HepG2 (cell line): ENCODE results near the gene PROS1. TPM values are rescaled to one million over a fixed set of nuclear protein-coding genes. Genes with fewer than 3 reads are reported as not detected.

Experiments
- ATAC-seq: fragments of 200-7000 bp; cut with Tn5 transposase; 3 replicates; pipeline ENCODE4 v1.9.1; 2020; ENCODE audit warnings: mild to moderate bottlenecking, moderate library complexity
- BruUV-seq: library from RNA; stranded (reverse); fragments of 400-500 nt; replicated peaks from 2 replicates; lab custom pipeline; 2021; lab: Mats Ljungman, UMichigan
- CTCF ChIA-PET: fragments of 300-600 bp; formaldehyde crosslinking; extraction: SDS; loops from one replicate; lab custom pipeline; 2021; ENCODE audit warnings: low total read pairs, inconsistent platforms, low intra/inter-chr PET ratio; lab: Yijun Ruan, JAX
- POLR2A ChIA-PET: fragments of 350-600 bp; sonication (Branson Sonifier 250); formaldehyde crosslinking; loops from one replicate; lab custom pipeline; 2020; ENCODE audit warnings: antibody characterized with exemption, inconsistent platforms; lab: Yijun Ruan, JAX
- DNase-seq: peaks from one replicate; pipeline ENCODE4 v3.0.0-alpha.2; 2015; ENCODE audit warnings: low spot score
- FAIRE-seq: peaks from 3 replicates; lab custom pipeline; 2011; peaks lifted over from hg19 to GRCh38; lab: Jason Lieb, UNC
- H2AFZ ChIP-seq: one replicate; pipeline ENCODE4 v1.6.1; 2011; ENCODE audit warnings: low read length, inconsistent platforms
- H3K27ac ChIP-seq: fragments of 300-600 bp; 3 replicates; pipeline ENCODE4 v1.8.0; 2011; ENCODE audit warnings: mixed run types, mild to moderate bottlenecking, mixed read lengths, low read length, inconsistent platforms; ENCODE audit not compliant: insufficient read depth; ENCODE audit errors: extremely low read length
- H3K27me3 ChIP-seq, 2 experiments: fragments of 200-600 bp in 1 of 2; 2 replicates in 1 of 2; 3 replicates in 1 of 2; pipeline versions ENCODE4 v1.6.0 to v1.8.0; 2011; ENCODE audit warnings: low read length in 2 of 2, mild to moderate bottlenecking in 2 of 2, moderate library complexity in 2 of 2, inconsistent platforms in 1 of 2; ENCODE audit not compliant: insufficient read depth in 2 of 2, control insufficient read depth in 1 of 2
- H3K36me3 ChIP-seq, 2 experiments: fragments of 200-600 bp in 1 of 2; replicated peaks in 1 of 2; 2 replicates in 1 of 2; 3 replicates in 1 of 2; pipeline versions ENCODE4 v1.5.1 to v1.8.0; 2011; ENCODE audit warnings: low read length in 2 of 2, inconsistent platforms in 1 of 2; ENCODE audit not compliant: insufficient read depth in 2 of 2, control insufficient read depth in 1 of 2
- H3K4me1 ChIP-seq: 2 replicates; pipeline ENCODE4 v1.5.1; 2012; ENCODE audit warnings: low read length, inconsistent platforms; ENCODE audit not compliant: insufficient read depth
- H3K4me2 ChIP-seq: 2 replicates; pipeline ENCODE4 v1.6.0; 2011; ENCODE audit warnings: low read depth, low read length, inconsistent platforms
- H3K4me3 ChIP-seq, 3 experiments: fragments of 200-600 bp in 1 of 3; sonication (generic), shearing (Covaris generic) in 1 of 3; replicated peaks in 1 of 3; 2 replicates each; pipeline ENCODE4 v1.5.1; 2011 to 2016; ENCODE audit warnings: low read length in 3 of 3, inconsistent platforms in 2 of 3, low read depth in 2 of 3, mild to moderate bottlenecking in 2 of 3, control low read depth in 1 of 3, mixed read lengths in 1 of 3; ENCODE audit not compliant: insufficient read depth in 1 of 3
- H3K79me2 ChIP-seq: one replicate; pipeline ENCODE4 v1.6.1; 2011; ENCODE audit warnings: low read length, inconsistent platforms; ENCODE audit not compliant: insufficient read depth
- H3K9ac ChIP-seq: 2 replicates; pipeline ENCODE4 v1.6.0; 2011; ENCODE audit warnings: mild to moderate bottlenecking, low read depth, low read length, inconsistent platforms; ENCODE audit not compliant: insufficient read depth
- H3K9me3 ChIP-seq: 2 replicates; pipeline ENCODE4 v1.5.1; 2012; ENCODE audit warnings: mild to moderate bottlenecking, low read length
- H4K20me1 ChIP-seq: 2 replicates; pipeline ENCODE4 v1.6.0; 2011; ENCODE audit warnings: inconsistent platforms, mild to moderate bottlenecking, low read length, moderate library complexity; ENCODE audit not compliant: insufficient read depth
- FOSL2 ChIP-seq: sonication (generic); formaldehyde crosslinking; IDR thresholded peaks from 2 replicates; pipeline ENCODE4 v1.4.0; 2020; ENCODE audit warnings: missing genetic modification reagents
- FOXA3 ChIP-seq: IDR thresholded peaks from 2 replicates; pipeline ENCODE4 v1.6.1; 2016; ENCODE audit warnings: missing genetic modification reagents, missing compliant biosample characterization
- KAT7 ChIP-seq: IDR thresholded peaks from 2 replicates; pipeline ENCODE4 v1.6.1; 2018; ENCODE audit warnings: borderline replicate concordance, missing compliant biosample characterization
- KDM2A ChIP-seq: sonication (generic); formaldehyde crosslinking; IDR thresholded peaks from 2 replicates; pipeline ENCODE4 v1.4.0; 2020; ENCODE audit warnings: low read depth, missing genetic modification reagents, borderline replicate concordance
- NFKBIZ ChIP-seq: IDR thresholded peaks from 2 replicates; pipeline ENCODE4 v1.6.1; 2018; ENCODE audit warnings: missing genetic modification reagents, missing compliant biosample characterization
- PHF20 ChIP-seq: sonication (generic); formaldehyde crosslinking; IDR thresholded peaks from 2 replicates; pipeline ENCODE4 v1.5.0; 2020; ENCODE audit warnings: mild to moderate bottlenecking, missing genetic modification reagents
- RARG ChIP-seq: sonication (generic); formaldehyde crosslinking; IDR thresholded peaks from 2 replicates; pipeline ENCODE4 v1.4.0; 2020; ENCODE audit warnings: low read depth, mild to moderate bottlenecking, missing genetic modification reagents
- RBAK ChIP-seq: sonication (generic); formaldehyde crosslinking; IDR thresholded peaks from 2 replicates; pipeline ENCODE4 v1.5.1; 2020; ENCODE audit warnings: mild to moderate bottlenecking, missing genetic modification reagents
- RFX1 ChIP-seq: fragments of 450-650 bp; IDR thresholded peaks from 2 replicates; pipeline ENCODE4 v1.6.1; 2017
- TARDBP ChIP-seq: sonication (generic); formaldehyde crosslinking; IDR thresholded peaks from 2 replicates; pipeline ENCODE4 v1.8.0; 2022; ENCODE audit warnings: mild to moderate bottlenecking, missing genetic modification reagents
- THRA ChIP-seq: sonication (generic); formaldehyde crosslinking; IDR thresholded peaks from 2 replicates; pipeline ENCODE4 v1.4.0; 2020; ENCODE audit warnings: missing genetic modification reagents, borderline replicate concordance
- XRCC5 ChIP-seq: fragments of 200-400 bp; formaldehyde crosslinking; optimal IDR thresholded peaks from 2 replicates; pipeline ENCODE3; 2017; ENCODE audit warnings: mild to moderate bottlenecking, low read length
- ZFP1 ChIP-seq: IDR thresholded peaks from 2 replicates; pipeline ENCODE4 v1.6.1; 2016
- ZNF101 ChIP-seq: sonication (generic); formaldehyde crosslinking; IDR thresholded peaks from 2 replicates; pipeline ENCODE4 v1.4.0; 2020; ENCODE audit warnings: mild to moderate bottlenecking, low read depth, missing genetic modification reagents, borderline replicate concordance
- ZNF362 ChIP-seq: sonication (generic); formaldehyde crosslinking; IDR thresholded peaks from 2 replicates; pipeline ENCODE4 v1.4.0; 2020; ENCODE audit warnings: missing genetic modification reagents, mild to moderate bottlenecking, borderline replicate concordance
- ZNF766 ChIP-seq: sonication (generic); formaldehyde crosslinking; IDR thresholded peaks from 2 replicates; pipeline ENCODE4 v1.5.0; 2020; ENCODE audit warnings: missing genetic modification reagents, borderline replicate concordance
- ZSCAN21 ChIP-seq: sonication (generic); formaldehyde crosslinking; IDR thresholded peaks from 2 replicates; pipeline ENCODE4 v1.8.0; 2022; ENCODE audit warnings: mild to moderate bottlenecking, missing genetic modification reagents, moderate library complexity, borderline replicate concordance
- WGBS: methylation state at CpG from one replicate; pipeline ENCODE4 v1.1.6; 2017; ENCODE audit warnings: low lambda C conversion rate; 5-methylcytosine and 5-hydroxymethylcytosine counted together
- in situ Hi-C: cut with HindIII; loops from 2 replicates; pipeline ENCODE4 v1.10.0; 2017; ENCODE audit warnings: low pct_unique_long_range_greater_than_20kb; ENCODE audit not compliant: extremely low pct_ligation_motif_present
- intact Hi-C: fragments of 100-400 bp; cut with micrococcal nuclease; formaldehyde crosslinking; loops from one replicate; pipeline ENCODE4 v1.10.0; 2022; ENCODE audit not compliant: unreplicated experiment
- polyA plus RNA-seq, 8 experiments: library from polyadenylated mRNA; depleted of rRNA in 3 of 8; stranded (reverse) in 7 of 8; unstranded in 1 of 8; fragments of >200 nt; fragmentation: Illumina TruSeq in 4 of 8; extraction: Trizol in 4 of 8; gene quantifications; 2 replicates each; pipeline versions ENCODE4 v1.2.1 to v1.2.3, GENCODE V29; 2011 to 2016; ENCODE audit warnings: low read depth in 4 of 8, missing spikeins in 1 of 8, mixed read lengths in 1 of 8; ENCODE audit not compliant: insufficient read depth in 1 of 8
- total RNA-seq, 5 experiments: library from RNA; depleted of rRNA; stranded (reverse); fragments of >200 nt; fragmentation: Illumina TruSeq; extraction: Trizol; gene quantifications; 2 replicates each; pipeline ENCODE4 v1.2.3, GENCODE V29; 2016; ENCODE audit warnings: low read depth in 1 of 5
- TF ChIP-seq, protein P1 (sequence below): sonication (generic); formaldehyde crosslinking; conservative IDR thresholded peaks from 2 replicates; pipeline ENCODE4 v1.4.0; 2020; ENCODE audit warnings: mild to moderate bottlenecking, missing genetic modification reagents, moderate library complexity
- TF ChIP-seq, protein P2 (sequence below): sonication (generic); formaldehyde crosslinking; conservative IDR thresholded peaks from 2 replicates; pipeline ENCODE4 v1.8.0; 2022; ENCODE audit warnings: mild to moderate bottlenecking, moderate library complexity, missing genetic modification reagents

PROS1 gene
- total and polyA plus RNA-seq, 2 of the 13 experiments (the other 11 are each of a cell fraction or from before 2014, with no cell fraction given) = 63.8 to 76.8 TPM

- FAIRE-seq = no peak
- TF ChIP-seq, protein P1, sequence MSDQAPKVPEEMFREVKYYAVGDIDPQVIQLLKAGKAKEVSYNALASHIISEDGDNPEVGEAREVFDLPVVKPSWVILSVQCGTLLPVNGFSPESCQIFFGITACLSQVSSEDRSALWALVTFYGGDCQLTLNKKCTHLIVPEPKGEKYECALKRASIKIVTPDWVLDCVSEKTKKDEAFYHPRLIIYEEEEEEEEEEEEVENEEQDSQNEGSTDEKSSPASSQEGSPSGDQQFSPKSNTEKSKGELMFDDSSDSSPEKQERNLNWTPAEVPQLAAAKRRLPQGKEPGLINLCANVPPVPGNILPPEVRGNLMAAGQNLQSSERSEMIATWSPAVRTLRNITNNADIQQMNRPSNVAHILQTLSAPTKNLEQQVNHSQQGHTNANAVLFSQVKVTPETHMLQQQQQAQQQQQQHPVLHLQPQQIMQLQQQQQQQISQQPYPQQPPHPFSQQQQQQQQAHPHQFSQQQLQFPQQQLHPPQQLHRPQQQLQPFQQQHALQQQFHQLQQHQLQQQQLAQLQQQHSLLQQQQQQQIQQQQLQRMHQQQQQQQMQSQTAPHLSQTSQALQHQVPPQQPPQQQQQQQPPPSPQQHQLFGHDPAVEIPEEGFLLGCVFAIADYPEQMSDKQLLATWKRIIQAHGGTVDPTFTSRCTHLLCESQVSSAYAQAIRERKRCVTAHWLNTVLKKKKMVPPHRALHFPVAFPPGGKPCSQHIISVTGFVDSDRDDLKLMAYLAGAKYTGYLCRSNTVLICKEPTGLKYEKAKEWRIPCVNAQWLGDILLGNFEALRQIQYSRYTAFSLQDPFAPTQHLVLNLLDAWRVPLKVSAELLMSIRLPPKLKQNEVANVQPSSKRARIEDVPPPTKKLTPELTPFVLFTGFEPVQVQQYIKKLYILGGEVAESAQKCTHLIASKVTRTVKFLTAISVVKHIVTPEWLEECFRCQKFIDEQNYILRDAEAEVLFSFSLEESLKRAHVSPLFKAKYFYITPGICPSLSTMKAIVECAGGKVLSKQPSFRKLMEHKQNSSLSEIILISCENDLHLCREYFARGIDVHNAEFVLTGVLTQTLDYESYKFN (CRISPR knock-in tag) = no peak
- TF ChIP-seq NFKBIZ (CRISPR knock-in tag) = no peak
- TF ChIP-seq, protein P2, sequence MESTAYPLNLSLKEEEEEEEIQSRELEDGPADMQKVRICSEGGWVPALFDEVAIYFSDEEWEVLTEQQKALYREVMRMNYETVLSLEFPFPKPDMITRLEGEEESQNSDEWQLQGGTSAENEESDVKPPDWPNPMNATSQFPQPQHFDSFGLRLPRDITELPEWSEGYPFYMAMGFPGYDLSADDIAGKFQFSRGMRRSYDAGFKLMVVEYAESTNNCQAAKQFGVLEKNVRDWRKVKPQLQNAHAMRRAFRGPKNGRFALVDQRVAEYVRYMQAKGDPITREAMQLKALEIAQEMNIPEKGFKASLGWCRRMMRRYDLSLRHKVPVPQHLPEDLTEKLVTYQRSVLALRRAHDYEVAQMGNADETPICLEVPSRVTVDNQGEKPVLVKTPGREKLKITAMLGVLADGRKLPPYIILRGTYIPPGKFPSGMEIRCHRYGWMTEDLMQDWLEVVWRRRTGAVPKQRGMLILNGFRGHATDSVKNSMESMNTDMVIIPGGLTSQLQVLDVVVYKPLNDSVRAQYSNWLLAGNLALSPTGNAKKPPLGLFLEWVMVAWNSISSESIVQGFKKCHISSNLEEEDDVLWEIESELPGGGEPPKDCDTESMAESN (CRISPR knock-in tag) = no peak
- TF ChIP-seq XRCC5 = no peak
- TF ChIP-seq ZNF101 = no peak
- no peak for TF ChIP-seq THRA (CRISPR knock-in tag)
- TF ChIP-seq KDM2A (CRISPR knock-in tag) = no peak
- TF ChIP-seq ZNF362 (CRISPR knock-in tag) = no peak
- no peak for TF ChIP-seq RBAK
- no peak for TF ChIP-seq FOXA3 (CRISPR knock-in tag)
- no peak for TF ChIP-seq FOSL2
- no peak for TF ChIP-seq ZSCAN21 (CRISPR knock-in tag)
- TF ChIP-seq PHF20 (CRISPR knock-in tag) = no peak
- no peak for TF ChIP-seq ZFP1 (CRISPR knock-in tag)
- TF ChIP-seq ZNF766 (CRISPR knock-in tag) = no peak
- TF ChIP-seq TARDBP (CRISPR knock-in tag) = no peak
- no peak for TF ChIP-seq RARG (CRISPR knock-in tag)
- no peak for TF ChIP-seq RFX1
- TF ChIP-seq KAT7 (CRISPR knock-in tag) = no peak
- Histone ChIP-seq H4K20me1 (no peaks in the 10 kb centered on the region), H3K9ac (no peak overlapping the region), H3K27ac (no peak overlapping the region), H3K4me3 (no peak overlapping the region), H3K36me3 (no peaks in the 10 kb centered on the region), H3K4me1 (no peaks in the 10 kb centered on the region), H2AFZ (no peak overlapping the region), H3K27me3 (no peaks in the 10 kb centered on the region), H3K9me3 (no peaks in the 10 kb centered on the region), H3K79me2 (no peaks in the 10 kb centered on the region), H3K4me2 (no peak overlapping the region)
- in situ Hi-C loops (no loop called here), intact Hi-C loops (no loop called here)
- no TSS peak for BruUV-seq
- WGBS = 96% methylated on average over 2 of the region's 2 CpGs
- POLR2A ChIA-PET = no interaction called here
- ATAC-seq = no peak
- no peak for DNase-seq
- CTCF ChIA-PET = no interaction called here
These were observed 62.5 kb downstream of the PROS1 start for GRCh38 chr3:93911206-93911605.
